Natural killer cell treated with Interleukin-12 subunit alpha and Interleukin-12 subunit beta and Interleukin-15 and Interleukin-18, amount 100 ng/mL, for 72 hours (primary cell): ENCODE results near the gene MAGED2. TPM values are rescaled to one million over a fixed set of nuclear protein-coding genes. Genes with fewer than 3 reads are reported as not detected.
A peak's percentile ranks its signal among the peaks of the same experiment; 100 is the strongest.
"Not testable (repeated sequence)": the region's sequence is repeated elsewhere in the genome, so short reads cannot be mapped to it uniquely, and the experiment has no call there.

ENCODE experiments used
- ATAC-seq, 2 donors: fragments of 150-1000 bp; cut with Tn5 transposase in 1 of 2; sonication (Bioruptor Pico), chemical (Tn5 transposase) in 1 of 2; 2 replicates each; pipeline ENCODE4 v1.10.0; 2021
- DNase-seq: peaks from one replicate; pipeline ENCODE4 v3.0.0; 2022; ENCODE audit warnings: low spot score
- H3K27ac Mint-ChIP-seq, 2 donors: 1 replicate in 1 of 2; 2 replicates in 1 of 2; pipeline ENCODE4 v1.8.0; 2022; ENCODE audit warnings: mixed read lengths in 2 of 2, mild to moderate bottlenecking in 1 of 2, moderate library complexity in 1 of 2
- H3K27me3 Mint-ChIP-seq, 2 donors: 1 replicate in 1 of 2; 2 replicates in 1 of 2; pipeline ENCODE4 v1.8.0; 2022; ENCODE audit warnings: mixed read lengths in 2 of 2
- H3K36me3 Mint-ChIP-seq: one replicate; pipeline ENCODE4 v1.8.0; 2022; ENCODE audit warnings: mixed read lengths
- H3K4me1 Mint-ChIP-seq, 2 donors: 1 replicate in 1 of 2; 2 replicates in 1 of 2; pipeline ENCODE4 v1.8.0; 2022; ENCODE audit warnings: low read depth in 2 of 2, mixed read lengths in 2 of 2, mild to moderate bottlenecking in 1 of 2
- H3K4me3 Mint-ChIP-seq: one replicate; pipeline ENCODE4 v1.8.0; 2022; ENCODE audit warnings: mixed read lengths
- H3K9me3 Mint-ChIP-seq: 2 replicates; pipeline ENCODE4 v1.8.0; 2022; ENCODE audit warnings: mixed read lengths
- total RNA-seq, 2 donors: library from RNA; stranded (reverse); gene quantifications; one replicate each; pipeline ENCODE4 v1.2.3, GENCODE V29; 2022

MAGED2 gene
- total RNA-seq, 2 donors from 2014 or later: 25.0 to 40.5 TPM

GRCh38 chrX:54825716-54826438 lies 18.3 kb downstream of the MAGED2 start:
- Mint-ChIP-seq H3K27ac (no peak overlapping the region), H3K4me1 (no peaks in the 10 kb centered on the region), H3K36me3 (no peaks in the 10 kb centered on the region), H3K4me3 (no peak overlapping the region), H3K9me3 (no peaks in the 10 kb centered on the region), H3K27me3 (peaks cover 0 to 23% of the 10 kb centered on the region in 2 donors)
- ATAC-seq (no peak), DNase-seq (no peak)

DNA sequence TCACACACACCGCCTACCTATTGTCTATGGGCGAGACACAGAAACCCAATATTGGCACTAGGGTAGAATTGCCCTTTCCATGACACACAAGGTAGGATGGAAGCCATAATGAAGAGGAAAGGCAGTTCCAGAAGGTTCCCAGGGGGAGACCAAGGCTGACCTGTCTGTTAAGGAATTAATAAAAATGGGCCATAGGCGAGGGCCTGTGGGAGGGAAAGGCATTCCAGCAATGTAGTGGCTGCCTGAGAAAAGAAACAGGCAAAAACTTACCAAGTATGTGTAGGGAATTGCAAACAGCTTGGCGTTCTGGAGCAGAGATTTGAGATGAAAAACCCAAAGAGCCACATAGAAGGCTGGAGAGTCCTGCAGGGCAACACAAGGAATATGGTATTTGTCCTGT lies 19.1 kb downstream of the MAGED2 start:
- H3K27me3 Mint-ChIP-seq: peaks cover 6 to 27% of the 10 kb centered on the region in 2 donors
- H3K36me3 Mint-ChIP-seq: no peaks in the 10 kb centered on the region
- ATAC-seq (no peak), DNase-seq (no peak)
- H3K27ac Mint-ChIP-seq: no peak overlapping the region
- no peak overlapping the region for H3K4me3 Mint-ChIP-seq
- H3K4me1 Mint-ChIP-seq: no peaks in the 10 kb centered on the region
- no peaks in the 10 kb centered on the region for H3K9me3 Mint-ChIP-seq

GRCh38 chrX:54838583-54838982 lies 31.0 kb downstream of the MAGED2 start:
- ATAC-seq: peak in 1 of 2 donors; percentile 53
- no peaks in the 10 kb centered on the region for H3K9me3 Mint-ChIP-seq
- no peaks in the 10 kb centered on the region for H3K36me3 Mint-ChIP-seq
- DNase-seq: no peak
- H3K4me1 Mint-ChIP-seq: peaks cover 0 to 6% of the 10 kb centered on the region in 2 donors
- no peak overlapping the region for H3K4me3 Mint-ChIP-seq
- no peak overlapping the region for H3K27ac Mint-ChIP-seq
- H3K27me3 Mint-ChIP-seq: peaks cover 39 to 41% of the 10 kb centered on the region in 2 donors

GRCh38 chrX:54841184-54841874 lies 33.8 kb downstream of the MAGED2 start:
- not testable (repeated sequence) for H3K36me3 Mint-ChIP-seq
- H3K27me3 Mint-ChIP-seq: peaks cover 16 to 35% of the 10 kb centered on the region in 2 donors
- ATAC-seq: peak in 1 of 2 donors; percentile 32

GRCh38 chrX:54842607-54843006 lies 35.1 kb downstream of the MAGED2 start:
- Mint-ChIP-seq H3K36me3 (no peaks in the 10 kb centered on the region), H3K9me3 (no peaks in the 10 kb centered on the region), H3K4me3 (no peak overlapping the region), H3K27ac (no peak overlapping the region), H3K4me1 (peaks cover 0 to 6% of the 10 kb centered on the region in 2 donors), H3K27me3 (peaks cover 6 to 31% of the 10 kb centered on the region in 2 donors)
- no peak for DNase-seq
- ATAC-seq: no peak

More at GRCh38 chrX:54841184-54841874, 33.8 kb downstream of the MAGED2 start:
- not testable (repeated sequence) for H3K4me1 Mint-ChIP-seq, H3K9me3 Mint-ChIP-seq, H3K4me3 Mint-ChIP-seq, DNase-seq, H3K27ac Mint-ChIP-seq

GRCh38 chrX:54843050-54843449 lies 35.5 kb downstream of the MAGED2 start:
- DNase-seq (no peak), ATAC-seq (no peak)
- Mint-ChIP-seq H3K9me3 (no peaks in the 10 kb centered on the region), H3K4me3 (no peak overlapping the region), H3K4me1 (peaks cover 0 to 6% of the 10 kb centered on the region in 2 donors), H3K36me3 (no peaks in the 10 kb centered on the region), H3K27ac (no peak overlapping the region), H3K27me3 (peaks cover 1 to 29% of the 10 kb centered on the region in 2 donors)

DNA sequence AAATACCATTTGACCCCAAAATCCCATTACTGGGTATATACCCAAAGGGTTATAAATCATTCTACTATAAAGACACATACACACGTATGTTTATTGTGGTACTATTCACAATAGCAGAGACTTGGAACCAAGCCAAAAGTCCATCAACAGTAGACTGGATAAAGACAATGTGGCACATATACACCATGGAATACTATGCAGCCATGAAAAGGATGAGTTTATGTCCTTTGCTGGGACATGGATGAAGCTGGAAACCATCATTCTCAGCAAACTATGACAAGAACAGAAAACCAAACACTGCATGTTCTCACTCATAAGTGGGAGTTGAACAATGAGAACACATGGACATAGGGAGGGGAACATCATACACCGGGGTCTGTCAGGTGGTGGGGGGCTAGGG lies 40.2 kb downstream of the MAGED2 start:
- H3K4me1 Mint-ChIP-seq, H3K36me3 Mint-ChIP-seq, H3K4me3 Mint-ChIP-seq, ATAC-seq, H3K9me3 Mint-ChIP-seq, DNase-seq, H3K27ac Mint-ChIP-seq: not testable (repeated sequence)
- peaks cover 0 to 30% of the 10 kb centered on the region in 2 donors for H3K27me3 Mint-ChIP-seq

DNA sequence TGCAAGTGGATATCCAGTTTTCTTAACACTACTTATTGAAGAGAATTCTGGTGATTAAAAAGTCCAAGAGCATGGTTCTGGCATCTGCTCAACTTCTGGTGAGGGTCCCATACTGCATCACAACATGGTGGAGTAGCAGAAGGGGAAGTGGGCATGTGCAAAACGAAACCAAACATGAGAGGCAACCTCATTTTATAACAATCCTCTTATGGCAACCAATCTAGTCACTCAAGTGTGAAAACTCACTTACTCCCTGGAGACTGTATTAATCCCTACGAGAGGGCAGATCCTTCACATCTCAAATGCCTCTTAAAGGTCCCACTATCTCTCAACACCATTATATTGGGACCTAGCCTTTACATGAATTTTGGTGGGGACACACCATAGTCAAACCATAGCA lies 57.7 kb downstream of the MAGED2 start:
- peaks cover 1% of the 10 kb centered on the region for H3K9me3 Mint-ChIP-seq
- no peaks in the 10 kb centered on the region for H3K4me1 Mint-ChIP-seq
- H3K4me3 Mint-ChIP-seq: no peak overlapping the region
- no peak for ATAC-seq
- H3K27me3 Mint-ChIP-seq: peaks cover 8 to 17% of the 10 kb centered on the region in 2 donors
- no peak overlapping the region for H3K27ac Mint-ChIP-seq
- no peak for DNase-seq
- H3K36me3 Mint-ChIP-seq: peaks cover 9% of the 10 kb centered on the region

Other genes starting within 250 kb of the MAGED2 start
- gene ITIH6, start 9.5 kb upstream of the MAGED2 start, total RNA-seq: not detected
- gene TRO, start 113.1 kb downstream of the MAGED2 start, total RNA-seq: 1 to 10 TPM; 2.1 to 3.0 TPM
- gene PFKFB1, start 186.4 kb downstream of the MAGED2 start, total RNA-seq: under 1 TPM; 0.24 to 0.81 TPM
- 10 to 100 TPM; 24.1 to 34.1 TPM for gene APEX2, start 192.6 kb downstream of the MAGED2 start, total RNA-seq
- gene ALAS2, start 223.2 kb downstream of the MAGED2 start, total RNA-seq: not detected